Neural crest cell (in vitro differentiated cells): ENCODE measurements around the gene KIAA1549. TPM values are rescaled to one million over a fixed set of nuclear protein-coding genes. Genes with fewer than 3 reads are reported as not detected.

Experiments used
- DNase-seq: peaks from one replicate; pipeline ENCODE4 v3.0.0; 2021; ENCODE audit warnings: low read depth, mixed read lengths, low spot score
- H3K27ac Mint-ChIP-seq: one replicate; pipeline ENCODE4 v1.8.0; 2021; ENCODE audit warnings: mild to moderate bottlenecking, mixed read lengths; ENCODE audit not compliant: unreplicated experiment
- H3K27me3 Mint-ChIP-seq: 2 replicates; pipeline ENCODE4 v1.8.0; 2021; ENCODE audit warnings: low read depth, mild to moderate bottlenecking, mixed read lengths
- H3K36me3 Mint-ChIP-seq: 2 replicates; pipeline ENCODE4 v1.8.0; 2021; ENCODE audit warnings: low read depth, mild to moderate bottlenecking, mixed read lengths
- H3K4me1 Mint-ChIP-seq: 2 replicates; pipeline ENCODE4 v1.8.0; 2021; ENCODE audit warnings: mixed read lengths
- H3K4me3 Mint-ChIP-seq: one replicate; pipeline ENCODE4 v1.8.0; 2021; ENCODE audit warnings: mild to moderate bottlenecking, mixed read lengths
- H3K9me3 Mint-ChIP-seq: 2 replicates; pipeline ENCODE4 v1.8.0; 2021; ENCODE audit warnings: mixed read lengths
- total RNA-seq: library from RNA; stranded (reverse); gene quantifications from 2 replicates; pipeline ENCODE4 v1.2.1, GENCODE V29; 2021
- TF ChIP-seq, protein P1 (sequence below): fragments of 200-600 bp; sonication (generic); conservative IDR thresholded peaks from 2 replicates; pipeline ENCODE4 v1.5.0; 2021; ENCODE audit warnings: antibody characterized with exemption, mild to moderate bottlenecking

Gene KIAA1549
- total RNA-seq, 1 donor from 2014 or later = 33.2 TPM

DNA sequence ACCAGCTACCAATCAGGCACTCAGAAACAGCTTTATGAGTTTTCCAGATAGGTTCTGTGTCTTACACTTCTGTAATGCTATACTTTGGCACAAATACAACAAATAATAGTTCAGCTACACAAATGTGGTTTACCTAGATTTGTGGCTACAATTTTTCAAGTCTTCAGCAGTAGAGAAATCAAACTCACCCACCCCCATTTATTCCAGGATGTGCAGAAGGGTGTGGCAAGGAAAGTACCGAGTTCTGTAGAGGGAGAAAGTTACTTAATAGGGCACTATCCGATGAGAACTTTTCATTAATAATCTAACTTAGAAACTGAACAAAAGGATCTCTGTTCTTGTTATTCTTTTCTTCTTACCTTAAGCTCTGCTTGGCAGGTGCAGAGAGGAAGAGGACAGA lies 152.9 kb downstream of the KIAA1549 start:
- H3K4me3 Mint-ChIP-seq = no peak overlapping the region
- H3K9me3 Mint-ChIP-seq = peaks cover 8% of the 10 kb centered on the region
- TF ChIP-seq, protein P1, sequence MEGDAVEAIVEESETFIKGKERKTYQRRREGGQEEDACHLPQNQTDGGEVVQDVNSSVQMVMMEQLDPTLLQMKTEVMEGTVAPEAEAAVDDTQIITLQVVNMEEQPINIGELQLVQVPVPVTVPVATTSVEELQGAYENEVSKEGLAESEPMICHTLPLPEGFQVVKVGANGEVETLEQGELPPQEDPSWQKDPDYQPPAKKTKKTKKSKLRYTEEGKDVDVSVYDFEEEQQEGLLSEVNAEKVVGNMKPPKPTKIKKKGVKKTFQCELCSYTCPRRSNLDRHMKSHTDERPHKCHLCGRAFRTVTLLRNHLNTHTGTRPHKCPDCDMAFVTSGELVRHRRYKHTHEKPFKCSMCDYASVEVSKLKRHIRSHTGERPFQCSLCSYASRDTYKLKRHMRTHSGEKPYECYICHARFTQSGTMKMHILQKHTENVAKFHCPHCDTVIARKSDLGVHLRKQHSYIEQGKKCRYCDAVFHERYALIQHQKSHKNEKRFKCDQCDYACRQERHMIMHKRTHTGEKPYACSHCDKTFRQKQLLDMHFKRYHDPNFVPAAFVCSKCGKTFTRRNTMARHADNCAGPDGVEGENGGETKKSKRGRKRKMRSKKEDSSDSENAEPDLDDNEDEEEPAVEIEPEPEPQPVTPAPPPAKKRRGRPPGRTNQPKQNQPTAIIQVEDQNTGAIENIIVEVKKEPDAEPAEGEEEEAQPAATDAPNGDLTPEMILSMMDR = no peak
- no peak for DNase-seq
- H3K36me3 Mint-ChIP-seq = peaks cover 7% of the 10 kb centered on the region
- no peak overlapping the region for H3K27ac Mint-ChIP-seq
- no peaks in the 10 kb centered on the region for H3K4me1 Mint-ChIP-seq
- no peaks in the 10 kb centered on the region for H3K27me3 Mint-ChIP-seq

DNA sequence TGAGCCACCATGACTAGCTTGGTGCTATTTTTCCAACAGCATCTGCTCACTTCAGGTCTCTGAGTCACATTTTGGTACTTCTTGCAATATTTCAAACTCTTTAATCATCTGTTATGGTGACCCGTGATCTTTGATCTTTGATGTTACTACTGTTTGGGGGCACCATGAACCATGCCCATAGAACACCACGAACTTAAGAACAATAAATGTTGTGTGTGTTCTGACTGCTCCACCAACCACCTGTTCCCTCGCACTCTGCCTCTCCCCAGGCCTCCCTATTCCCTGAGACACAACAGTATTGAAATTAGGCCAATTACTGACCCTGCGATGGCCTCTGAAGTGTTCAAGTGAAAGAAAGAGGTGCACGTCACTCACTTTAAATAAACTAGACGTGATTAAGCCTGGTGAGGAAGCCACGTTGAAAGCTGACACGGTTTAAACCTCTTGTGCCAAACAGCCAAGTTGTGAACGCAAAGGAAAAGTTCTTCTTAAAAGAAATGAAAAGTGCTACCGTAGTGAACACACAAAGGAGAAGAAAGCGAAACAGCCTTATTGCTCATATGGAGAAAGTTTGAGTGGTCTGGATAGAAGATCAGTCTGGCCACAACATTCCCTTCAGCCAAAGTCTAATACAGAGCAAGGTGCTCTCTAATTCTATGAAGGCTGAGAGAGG lies 156.0 kb downstream of the KIAA1549 start:
- peaks cover 8% of the 10 kb centered on the region for H3K9me3 Mint-ChIP-seq
- peaks cover 9% of the 10 kb centered on the region for H3K4me1 Mint-ChIP-seq
- H3K27ac Mint-ChIP-seq = no peak overlapping the region
- H3K27me3 Mint-ChIP-seq = no peaks in the 10 kb centered on the region
- no peak for DNase-seq
- no peak overlapping the region for H3K4me3 Mint-ChIP-seq
- TF ChIP-seq, protein P1 = no peak
- H3K36me3 Mint-ChIP-seq = no peaks in the 10 kb centered on the region

DNA sequence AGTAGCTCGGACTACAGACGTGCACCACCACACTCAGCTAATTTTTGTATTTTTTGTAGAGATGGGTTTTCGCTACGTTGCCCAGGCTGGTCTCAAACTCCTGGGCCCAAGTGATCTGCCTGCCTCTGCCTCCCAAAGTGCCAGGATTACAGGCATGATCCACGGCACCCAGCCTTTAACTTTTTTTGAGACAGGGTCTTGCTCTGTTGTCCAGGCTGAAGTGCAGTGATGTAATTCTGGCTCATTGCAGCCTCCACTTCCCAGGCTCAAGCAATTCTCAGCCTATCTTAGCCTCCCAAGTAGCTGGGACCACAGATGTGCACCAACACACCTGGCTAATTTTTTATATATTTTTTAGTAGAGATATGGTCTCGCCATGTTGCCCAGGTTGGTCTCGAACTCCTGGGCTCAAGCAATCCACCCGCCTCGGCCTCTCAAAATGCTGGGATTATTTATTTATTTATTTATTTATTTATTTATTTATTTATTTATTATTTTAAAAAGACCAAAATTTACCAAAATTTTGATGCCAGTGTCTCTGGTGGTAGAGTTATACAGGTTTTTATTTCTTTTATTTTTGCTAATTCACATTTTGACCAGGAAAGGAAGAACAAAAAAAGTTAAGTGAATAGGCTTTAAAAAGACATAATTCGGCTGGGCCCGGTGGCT lies 158.2 kb downstream of the KIAA1549 start:
- Mint-ChIP-seq H3K4me1 (peaks cover 9% of the 10 kb centered on the region), H3K36me3 (no peaks in the 10 kb centered on the region)
- no peak for DNase-seq

DNA sequence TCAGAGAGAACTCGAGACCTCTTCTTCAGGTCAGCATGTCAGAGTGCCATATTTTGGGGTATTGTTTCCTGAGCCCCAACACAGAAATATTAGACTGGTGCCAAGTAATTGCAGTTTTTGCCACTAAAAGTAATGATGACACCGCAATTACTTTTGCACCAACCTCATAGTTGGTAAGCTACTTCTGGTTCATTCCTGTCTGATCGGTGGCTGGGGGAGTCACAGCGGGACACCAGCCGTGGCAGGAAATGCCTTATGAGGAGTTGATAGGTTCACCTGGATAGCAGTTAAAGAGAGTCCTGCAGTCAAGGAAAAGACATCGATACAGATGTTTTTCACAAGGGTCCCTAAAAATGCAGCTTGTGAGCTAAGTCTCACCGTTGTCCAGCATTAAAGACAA lies 159.3 kb downstream of the KIAA1549 start:
- Mint-ChIP-seq H3K27ac (no peak overlapping the region), H3K9me3 (peaks cover 6% of the 10 kb centered on the region), H3K4me1 (peaks cover 9% of the 10 kb centered on the region), H3K4me3 (no peak overlapping the region), H3K36me3 (no peaks in the 10 kb centered on the region), H3K27me3 (no peaks in the 10 kb centered on the region)
- DNase-seq = no peak
- TF ChIP-seq, protein P1 = no peak

More for the DNA sequence above, 158.2 kb downstream of the KIAA1549 start:
- TF ChIP-seq, protein P1 = no peak
- peaks cover 8% of the 10 kb centered on the region for H3K9me3 Mint-ChIP-seq
- no peak overlapping the region for H3K4me3 Mint-ChIP-seq
- H3K27ac Mint-ChIP-seq = no peak overlapping the region
- no peaks in the 10 kb centered on the region for H3K27me3 Mint-ChIP-seq

DNA sequence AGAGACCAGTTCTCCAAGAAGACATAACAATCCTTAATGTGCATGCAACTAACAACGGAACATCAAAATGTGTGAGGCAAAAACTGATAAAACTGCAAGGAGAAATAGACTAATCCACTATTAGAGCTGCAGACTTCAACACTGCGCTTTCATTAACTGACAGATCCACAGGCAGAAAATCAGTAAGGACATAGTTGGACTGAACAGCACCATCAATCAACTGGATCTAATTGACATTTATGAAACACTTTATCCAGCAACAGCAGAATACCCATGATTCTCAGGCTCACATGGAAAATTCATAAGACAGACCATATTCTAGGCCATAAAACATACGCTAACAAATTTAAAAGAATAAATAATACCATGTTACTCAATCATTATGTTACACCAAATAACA lies 161.6 kb downstream of the KIAA1549 start:
- TF ChIP-seq, protein P1 = no peak
- H3K9me3 Mint-ChIP-seq = no peaks in the 10 kb centered on the region
- H3K4me1 Mint-ChIP-seq = peaks cover 9% of the 10 kb centered on the region
- no peak overlapping the region for H3K4me3 Mint-ChIP-seq
- no peak overlapping the region for H3K27ac Mint-ChIP-seq
- H3K36me3 Mint-ChIP-seq = no peaks in the 10 kb centered on the region
- no peak for DNase-seq
- no peaks in the 10 kb centered on the region for H3K27me3 Mint-ChIP-seq
